Loucy (cell line): ENCODE data around the gene INPP4B.

ENCODE experiments used
- H2AFZ ChIP-seq: fragments of 200-600 bp; sonication (generic); 2 replicates; pipeline ENCODE4 v1.6.0; 2016; ENCODE audit warnings: antibody characterized with exemption, mild to moderate bottlenecking, low read length, moderate library complexity
- H3F3A ChIP-seq: fragments of 200-600 bp; 2 replicates; pipeline ENCODE4 v1.6.0; 2016; ENCODE audit warnings: antibody characterized with exemption, low read depth, mild to moderate bottlenecking
- H3K27me3 ChIP-seq: fragments of 200-600 bp; sonication (generic); 2 replicates; pipeline ENCODE4 v1.6.1; 2014; ENCODE audit warnings: low read length, mild to moderate bottlenecking; ENCODE audit not compliant: insufficient read depth, poor library complexity, severe bottlenecking
- H3K36me3 ChIP-seq: fragments of 200-600 bp; sonication (generic); 2 replicates; pipeline ENCODE4 v1.6.1; 2016; ENCODE audit warnings: low read length; ENCODE audit not compliant: insufficient read depth
- H3K4me1 ChIP-seq: fragments of 200-600 bp; sonication (generic); 2 replicates; pipeline ENCODE4 v1.5.1; 2014; ENCODE audit warnings: low read length, mild to moderate bottlenecking; ENCODE audit not compliant: insufficient read depth, poor library complexity, severe bottlenecking
- H3K4me2 ChIP-seq: fragments of 200-600 bp; sonication (generic); 2 replicates; pipeline ENCODE4 v1.6.0; 2014; ENCODE audit warnings: antibody characterized with exemption, low read length, low read depth, mild to moderate bottlenecking; ENCODE audit not compliant: poor library complexity, severe bottlenecking
- H3K4me3 ChIP-seq: fragments of 200-600 bp; sonication (generic); 2 replicates; pipeline ENCODE4 v1.5.1; 2014; ENCODE audit warnings: low read length, mild to moderate bottlenecking, mixed read lengths; ENCODE audit not compliant: poor library complexity, severe bottlenecking
- H3K79me2 ChIP-seq: fragments of 200-600 bp; sonication (generic); 2 replicates; pipeline ENCODE4 v1.6.1; 2014; ENCODE audit warnings: low read length; ENCODE audit not compliant: insufficient read depth
- H3K9ac ChIP-seq: fragments of 200-600 bp; sonication (generic); 2 replicates; pipeline ENCODE4 v1.6.0; 2014; ENCODE audit warnings: mild to moderate bottlenecking, low read depth, low read length, moderate library complexity; ENCODE audit not compliant: poor library complexity, severe bottlenecking
- H3K9me2 ChIP-seq: fragments of 200-600 bp; sonication (generic); replicated peaks from 2 replicates; pipeline ENCODE4 v1.6.1; 2016; ENCODE audit warnings: low read depth, low read length, mixed read lengths
- H3K9me3 ChIP-seq: fragments of 200-600 bp; sonication (generic); 2 replicates; pipeline ENCODE4 v1.6.1; 2014; ENCODE audit warnings: mild to moderate bottlenecking, antibody characterized with exemption, low read length, low read depth; ENCODE audit not compliant: insufficient read depth
- H4K20me1 ChIP-seq: fragments of 200-600 bp; sonication (generic); 2 replicates; pipeline ENCODE4 v1.6.0; 2014; ENCODE audit warnings: antibody characterized with exemption, low read length, mild to moderate bottlenecking; ENCODE audit not compliant: insufficient read depth, poor library complexity, severe bottlenecking
- CTCF ChIP-seq: fragments of 200-600 bp; sonication (generic); conservative IDR thresholded peaks from 2 replicates; pipeline ENCODE4 v1.5.1; 2014; ENCODE audit warnings: mild to moderate bottlenecking, antibody characterized with exemption, low read length
- EZH2phosphoT487 ChIP-seq: fragments of 200-600 bp; IDR thresholded peaks from 2 replicates; pipeline ENCODE4 v1.6.1; 2018; ENCODE audit warnings: antibody characterized with exemption, mild to moderate bottlenecking, moderate library complexity, borderline replicate concordance

The INPP4B gene

GRCh38 chr4:142098900-142099545 is 747.1 kb downstream of the INPP4B start:
- no peaks in the 10 kb centered on the region for H3K79me2 ChIP-seq
- no peaks in the 10 kb centered on the region for H3K9me3 ChIP-seq
- no peaks in the 10 kb centered on the region for H3K27me3 ChIP-seq
- H2AFZ ChIP-seq: no peak overlapping the region
- no peak overlapping the region for H3K4me2 ChIP-seq
- no peak for TF ChIP-seq EZH2phosphoT487
- no peak for TF ChIP-seq CTCF
- no peaks in the 10 kb centered on the region for H4K20me1 ChIP-seq
- no peaks in the 10 kb centered on the region; the same call in none of the 2 replicates for H3K36me3 ChIP-seq
- no peaks in the 10 kb centered on the region for H3K9me2 ChIP-seq
- H3K9ac ChIP-seq: no peak overlapping the region
- no peaks in the 10 kb centered on the region for H3F3A ChIP-seq
- no peak overlapping the region for H3K4me3 ChIP-seq
- H3K4me1 ChIP-seq: peaks cover 5% of the 10 kb centered on the region

- Histone ChIP-seq H3F3A (no peaks in the 10 kb centered on the region), H3K36me3 (no peaks in the 10 kb centered on the region; the same call in none of the 2 replicates), H3K9me2 (no peaks in the 10 kb centered on the region), H3K4me2 (no peak overlapping the region), H3K4me3 (no peak overlapping the region), H3K9ac (no peak overlapping the region), H2AFZ (no peak overlapping the region), H4K20me1 (no peaks in the 10 kb centered on the region), H3K4me1 (no peaks in the 10 kb centered on the region), H3K79me2 (no peaks in the 10 kb centered on the region), H3K9me3 (no peaks in the 10 kb centered on the region), H3K27me3 (no peaks in the 10 kb centered on the region)
- no peak for TF ChIP-seq EZH2phosphoT487
- no peak for TF ChIP-seq CTCF
Measured at GRCh38 chr4:142098380-142098779, 747.7 kb downstream of the INPP4B start.

GRCh38 chr4:142097015-142097414 is 749.1 kb downstream of the INPP4B start:
- H3K36me3 ChIP-seq: no peaks in the 10 kb centered on the region; the same call in none of the 2 replicates
- no peaks in the 10 kb centered on the region for H3K4me1 ChIP-seq
- no peaks in the 10 kb centered on the region for H4K20me1 ChIP-seq
- no peaks in the 10 kb centered on the region for H3K9me2 ChIP-seq
- no peak for TF ChIP-seq EZH2phosphoT487
- no peak for TF ChIP-seq CTCF
- no peaks in the 10 kb centered on the region for H3K27me3 ChIP-seq
- H3F3A ChIP-seq: no peaks in the 10 kb centered on the region
- no peak overlapping the region for H3K4me3 ChIP-seq
- no peak overlapping the region for H2AFZ ChIP-seq
- no peaks in the 10 kb centered on the region for H3K9me3 ChIP-seq
- H3K9ac ChIP-seq: no peak overlapping the region
- H3K4me2 ChIP-seq: no peak overlapping the region
- no peaks in the 10 kb centered on the region for H3K79me2 ChIP-seq
